Measurements from ENCODE around the gene WNT11.
A peak's percentile ranks its signal among the peaks of the same experiment; 100 is the strongest.

Gene WNT11

DNA sequence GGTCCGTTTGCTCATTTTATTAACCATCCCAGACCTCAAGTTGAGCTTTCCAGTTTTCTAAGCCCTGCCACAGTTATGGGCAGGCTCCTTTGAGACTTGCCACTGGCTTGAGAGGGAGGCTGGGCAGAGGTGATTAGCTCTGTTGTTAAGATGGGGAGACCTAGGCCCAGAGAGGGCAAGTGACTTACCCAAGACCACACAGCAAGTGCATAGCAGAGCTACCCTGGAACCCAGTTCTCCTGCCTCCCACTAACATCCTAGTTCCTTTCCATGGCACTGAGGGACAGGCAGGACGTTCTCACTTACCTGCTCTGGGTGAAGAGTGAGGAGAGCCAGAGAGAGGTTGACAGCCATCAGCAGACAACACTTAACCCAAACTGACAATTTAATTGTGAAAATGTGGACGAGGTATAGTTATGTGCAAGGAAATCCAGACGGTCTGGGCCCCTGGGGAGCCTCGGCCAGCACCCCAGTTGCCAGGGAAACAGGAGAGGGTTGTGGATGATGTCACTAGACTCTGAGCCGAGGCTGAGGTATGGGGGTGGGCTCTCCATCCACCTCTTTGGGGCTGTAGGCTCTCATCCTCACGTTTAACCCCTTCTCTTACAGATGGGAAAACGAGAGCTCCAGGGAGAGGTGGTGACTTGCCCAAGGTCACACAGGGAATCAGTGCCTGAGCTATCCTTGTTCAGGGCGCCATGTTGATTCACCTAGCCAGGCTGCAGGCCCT is 12.3 kb upstream of the WNT11 start:
- DNase-seq (ENCODE audit: low spot score) = no peak

DNA sequence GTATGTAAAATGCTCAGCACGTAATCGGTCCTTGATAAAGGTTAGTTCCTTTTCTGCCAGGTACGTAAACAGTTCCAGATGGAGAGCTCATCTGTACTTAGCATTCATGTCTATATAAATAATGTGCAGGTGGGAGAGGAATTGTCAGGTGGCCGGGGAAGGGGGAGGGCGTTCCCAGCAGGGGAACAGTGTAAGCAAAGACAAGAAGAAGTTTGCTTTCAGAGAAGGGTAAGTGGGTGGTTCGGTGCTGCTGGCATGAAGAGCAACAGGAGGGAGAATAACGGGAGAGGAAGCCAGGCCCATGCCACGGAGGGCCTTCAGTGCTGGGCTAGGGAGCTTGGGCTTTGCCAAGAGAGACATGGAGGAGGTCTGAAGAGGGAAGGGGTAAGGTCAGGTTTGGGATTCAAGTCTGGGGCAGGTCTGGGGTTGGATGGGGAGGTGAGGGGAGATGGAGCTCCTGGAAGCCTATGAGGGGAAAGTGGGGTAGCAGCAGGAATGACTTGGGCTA is 11.4 kb upstream of the WNT11 start:
- DNase-seq (ENCODE audit: low spot score) = no peak

DNA sequence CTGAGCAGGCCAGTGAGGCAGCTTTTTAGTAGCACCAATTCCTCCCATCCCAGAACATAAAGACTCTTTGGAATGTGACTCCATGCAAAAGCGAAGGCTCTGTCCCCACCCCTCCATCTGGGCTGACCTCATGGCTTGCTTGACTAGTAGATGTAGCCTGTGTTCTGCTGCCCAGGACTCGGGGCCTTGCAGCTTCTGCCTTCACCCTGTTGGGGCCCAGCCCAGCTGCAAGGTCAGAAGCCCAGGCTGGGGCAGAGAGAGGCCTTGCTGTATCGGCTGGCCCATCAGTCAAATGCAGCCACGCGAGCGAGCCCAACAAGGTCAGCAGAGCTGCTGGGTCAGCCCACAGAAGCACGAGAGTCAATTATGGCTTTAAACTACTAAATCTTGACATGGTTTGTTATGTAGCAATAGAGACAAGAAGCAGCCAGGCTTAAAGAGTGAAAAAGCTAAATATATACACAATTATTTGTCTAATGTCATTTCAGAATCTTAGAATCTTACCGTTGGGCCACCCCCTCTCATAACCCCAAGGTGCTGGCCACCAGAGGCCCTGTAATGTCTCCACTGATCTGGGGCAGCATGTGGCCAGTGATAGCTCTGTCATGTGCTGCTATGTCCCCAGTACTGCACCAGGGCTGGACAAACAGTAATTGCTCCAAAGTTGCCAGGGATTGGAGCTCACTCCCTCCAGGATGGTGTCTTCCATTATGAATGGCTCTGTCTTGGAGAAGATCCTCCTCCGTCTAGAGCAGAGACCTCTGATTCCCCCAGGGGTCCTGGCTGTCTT is 10.4 kb upstream of the WNT11 start:
- DNase-seq (ENCODE audit: low spot score) = no peak

DNA sequence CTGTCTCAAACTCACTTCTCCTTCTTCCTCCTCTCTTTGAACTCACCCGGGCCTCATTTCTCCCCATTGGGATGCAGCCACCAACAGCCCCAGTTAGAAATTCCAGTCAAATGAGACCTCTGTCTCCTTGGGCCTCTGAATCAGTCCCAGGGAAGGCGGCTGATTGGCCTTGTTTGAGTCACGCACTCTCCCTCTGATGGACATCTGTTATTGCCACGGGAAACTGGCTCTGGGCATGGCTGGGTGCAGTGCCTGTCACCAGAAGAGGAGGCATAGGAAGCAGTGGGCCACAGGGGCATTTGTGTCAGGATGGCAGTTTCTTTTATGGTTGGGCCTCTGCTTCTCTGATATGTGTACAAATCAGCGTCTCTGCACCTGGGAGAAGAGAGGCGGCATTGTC is 9.6 kb upstream of the WNT11 start:
- no peak for DNase-seq (ENCODE audit: low spot score)

DNA sequence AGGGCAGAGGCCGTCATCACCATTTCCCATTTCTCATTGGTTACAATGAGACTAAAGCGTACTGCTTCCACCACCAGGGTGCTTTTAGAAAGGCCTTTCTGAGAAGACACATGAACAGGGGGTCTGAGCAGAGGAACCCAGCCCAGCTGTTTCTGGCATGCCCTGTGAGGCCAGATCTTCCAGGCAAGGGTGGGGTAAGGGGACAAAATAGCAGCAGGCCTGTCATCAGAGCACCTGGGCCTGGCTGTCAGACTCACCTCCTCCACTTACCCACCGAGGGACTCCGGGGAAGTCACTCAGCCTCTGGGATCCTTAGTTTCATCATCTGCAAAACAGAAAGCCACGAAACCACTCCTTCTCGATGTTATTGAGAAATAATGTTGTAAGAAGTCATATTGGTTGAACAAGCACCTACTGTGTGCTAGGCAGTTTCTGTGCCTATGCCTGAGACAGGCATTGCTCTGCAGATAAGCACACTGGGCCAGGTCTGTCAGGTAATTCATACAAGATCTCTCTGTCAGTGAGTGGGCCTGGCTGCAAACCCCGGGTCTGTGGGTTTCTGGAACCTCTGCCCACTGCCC is 8.8 kb upstream of the WNT11 start:
- DNase-seq (ENCODE audit: low spot score) = no peak

DNA sequence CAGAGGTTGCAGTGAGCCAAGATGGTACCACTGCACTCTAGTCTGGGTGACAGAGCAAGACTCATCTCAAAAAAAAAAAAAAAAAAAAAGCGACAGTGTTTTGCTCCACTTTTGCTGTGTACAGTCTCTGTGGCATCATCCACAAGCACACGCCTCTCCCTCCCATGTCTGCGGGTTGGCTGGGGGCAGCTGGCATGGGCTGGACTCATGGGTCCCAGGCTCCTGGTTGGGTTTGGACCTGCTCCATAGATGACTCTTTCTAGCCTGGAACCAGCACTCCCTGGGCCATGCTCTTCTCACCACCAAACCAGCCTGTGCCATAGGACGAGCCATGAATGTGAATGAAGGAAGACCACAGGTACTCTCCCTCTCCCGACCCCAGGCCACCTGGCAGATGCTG is 7.9 kb upstream of the WNT11 start:
- DNase-seq (ENCODE audit: low spot score) = no peak

DNA sequence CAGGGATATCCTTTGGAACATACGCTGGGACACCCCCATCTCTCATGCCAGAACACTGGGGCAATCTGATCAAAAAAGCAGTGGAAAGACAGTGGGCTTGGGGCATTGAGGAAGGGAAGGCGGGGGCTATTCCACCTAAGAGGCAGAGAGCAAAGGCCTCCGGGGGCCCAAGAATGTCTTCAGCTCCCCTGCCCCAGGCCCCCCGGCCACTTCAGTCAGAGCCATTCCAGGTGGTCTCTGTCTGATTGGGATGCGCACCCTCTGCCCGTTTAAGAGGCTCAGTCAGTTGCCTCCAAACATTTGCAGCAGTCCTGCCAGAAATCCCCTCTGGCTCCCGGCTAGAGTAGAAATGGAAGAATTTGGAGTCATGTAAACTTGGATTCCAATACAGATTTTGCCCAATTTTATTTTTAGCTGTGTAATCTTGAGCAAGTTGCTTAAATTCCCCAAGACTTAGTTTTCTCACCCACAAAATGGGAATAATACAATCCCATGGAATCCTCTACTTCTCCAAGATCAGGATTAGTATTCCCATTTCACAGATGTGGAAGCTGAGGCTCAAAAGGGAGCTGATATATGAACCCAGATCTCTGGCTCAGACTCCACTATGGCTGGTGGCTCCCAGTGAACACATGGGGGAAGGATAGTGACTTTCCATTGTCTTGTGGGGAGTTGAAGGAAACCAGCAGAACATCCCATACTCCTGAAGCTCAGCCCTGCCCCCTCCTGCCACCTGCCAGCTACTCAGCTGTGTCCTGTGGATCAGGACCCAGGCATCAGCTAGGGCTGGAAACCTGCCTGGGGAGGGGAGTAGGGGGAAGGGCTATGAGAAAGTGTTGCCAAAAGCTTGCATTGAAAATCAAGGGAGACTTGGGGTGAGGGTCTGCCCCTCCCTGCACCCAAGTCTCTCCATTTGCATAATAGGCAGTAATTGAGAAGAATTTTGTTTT is 6.1 kb upstream of the WNT11 start:
- DNase-seq (ENCODE audit: low spot score) = no peak

DNA sequence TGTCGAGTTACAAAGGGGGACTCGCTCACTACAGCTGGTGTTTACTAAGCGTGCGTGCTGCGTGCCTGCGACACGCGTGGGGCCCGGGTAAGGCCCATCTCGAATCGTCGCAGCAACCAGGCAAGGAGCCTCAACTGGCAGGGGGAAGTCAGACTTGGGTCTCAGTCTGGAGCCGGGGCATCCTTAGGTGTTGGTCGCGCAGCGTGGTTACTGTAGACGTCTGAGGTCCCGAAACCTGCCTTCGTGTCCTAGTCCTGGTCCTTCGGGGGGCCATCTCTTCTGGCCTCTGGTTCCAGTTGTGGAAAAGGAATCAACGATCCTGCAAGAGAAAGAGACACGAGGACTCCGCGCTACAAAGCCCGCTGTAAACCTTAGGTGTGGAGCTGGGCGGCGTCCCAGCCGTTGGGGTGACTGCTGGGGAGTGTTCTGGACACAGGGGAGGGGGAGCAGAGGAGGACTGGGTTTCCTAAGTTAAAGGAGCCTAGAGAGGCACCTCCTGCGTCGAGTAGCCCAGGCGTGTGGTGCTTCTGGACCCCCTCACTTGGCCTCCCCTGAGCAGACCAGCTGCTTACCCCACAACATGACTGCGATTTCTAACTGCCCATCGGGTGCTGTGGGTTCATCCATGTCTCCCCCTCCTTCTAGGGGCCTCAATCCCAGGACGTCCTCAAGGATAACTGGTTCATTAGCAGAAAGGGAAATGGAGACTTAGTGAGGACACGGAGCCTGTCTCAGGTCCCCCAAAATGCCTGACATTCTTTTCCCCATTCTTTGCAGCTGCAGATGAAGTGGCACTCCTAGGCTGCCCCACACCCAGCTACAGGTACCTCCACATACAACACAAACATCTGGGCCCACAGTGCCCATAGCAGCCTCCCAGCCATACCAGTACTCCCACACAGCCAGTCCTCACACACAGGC is 4.9 kb upstream of the WNT11 start:
- DNase-seq (ENCODE audit: low spot score) = no peak

DNA sequence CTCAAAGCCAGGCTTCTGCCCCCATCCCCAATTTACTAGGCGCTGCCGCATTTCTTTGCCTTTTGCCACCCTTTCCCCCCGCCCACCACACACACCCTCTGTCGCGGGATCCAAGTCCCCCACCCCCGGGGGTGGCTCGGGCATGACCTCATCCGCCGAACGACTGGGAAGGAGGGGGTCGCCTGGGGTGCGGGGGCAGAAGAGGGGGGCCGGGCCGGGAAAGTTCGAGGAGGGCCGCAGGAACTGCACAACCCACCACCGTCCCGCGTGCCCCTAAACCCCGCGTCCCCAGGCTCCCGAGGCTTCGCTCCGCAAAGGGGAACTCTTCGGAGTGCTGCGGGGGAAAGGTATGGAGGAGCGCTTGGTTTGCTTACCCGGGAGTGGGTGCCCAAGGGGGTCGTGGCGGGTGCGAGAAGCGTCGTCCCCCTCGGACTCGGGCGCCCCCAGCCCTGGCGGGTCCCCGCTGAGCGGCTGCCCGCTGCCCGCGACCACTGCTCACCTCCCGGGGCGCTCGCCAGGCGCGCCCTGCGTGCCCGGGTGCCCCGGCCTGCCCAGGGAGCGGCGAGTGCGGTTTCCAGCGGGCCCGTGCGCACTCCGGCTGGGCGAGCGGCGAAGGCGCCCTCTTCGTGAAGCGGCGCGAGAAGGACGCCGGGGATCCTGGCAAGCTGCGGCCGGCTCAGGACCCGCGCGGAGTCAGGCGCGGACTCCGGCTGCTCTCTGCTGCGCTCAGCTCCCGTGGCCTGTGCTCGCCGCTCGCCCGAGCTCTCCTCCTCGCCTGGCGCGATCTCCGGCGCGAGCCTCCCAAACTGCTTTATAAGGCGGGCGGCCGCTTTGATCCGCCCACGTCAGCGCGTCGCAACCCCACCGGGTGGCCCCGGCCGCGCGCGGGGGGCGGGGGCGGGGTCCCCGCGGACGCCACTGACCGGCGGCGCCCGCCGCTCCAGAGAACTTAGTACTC is 4.0 kb upstream of the WNT11 start:
- DNase-seq (ENCODE audit: low spot score) = no peak

DNA sequence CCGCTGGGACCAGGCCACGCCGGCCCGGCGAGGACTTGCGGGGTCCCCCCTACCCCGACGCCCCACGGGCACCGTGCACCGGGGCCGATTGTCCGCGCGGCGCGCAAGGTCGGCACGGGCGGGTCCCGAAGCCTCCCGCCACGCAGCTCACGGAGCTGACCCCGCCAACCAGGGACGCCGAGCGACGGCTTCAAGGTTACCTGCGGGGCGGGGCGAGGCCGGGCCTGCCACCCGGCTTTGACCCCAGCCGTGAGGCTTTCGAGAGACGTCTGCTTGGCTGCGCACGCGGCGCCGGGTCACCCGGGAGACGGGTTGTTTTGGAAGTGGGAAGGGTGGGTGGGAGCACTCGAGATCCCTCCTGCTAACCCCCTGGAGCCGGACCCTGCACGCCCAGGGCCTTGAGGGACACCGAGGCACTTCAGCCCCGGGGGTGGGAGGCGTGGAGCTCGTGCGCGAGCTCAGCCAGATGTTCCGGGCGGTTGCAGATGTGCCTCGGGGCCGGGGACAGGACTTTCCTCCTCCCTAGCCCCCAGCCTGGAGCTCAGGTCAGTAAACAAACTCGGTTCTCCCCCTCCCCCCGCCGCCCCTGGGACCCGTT is 3.2 kb upstream of the WNT11 start:
- no peak for DNase-seq (ENCODE audit: low spot score)

DNA sequence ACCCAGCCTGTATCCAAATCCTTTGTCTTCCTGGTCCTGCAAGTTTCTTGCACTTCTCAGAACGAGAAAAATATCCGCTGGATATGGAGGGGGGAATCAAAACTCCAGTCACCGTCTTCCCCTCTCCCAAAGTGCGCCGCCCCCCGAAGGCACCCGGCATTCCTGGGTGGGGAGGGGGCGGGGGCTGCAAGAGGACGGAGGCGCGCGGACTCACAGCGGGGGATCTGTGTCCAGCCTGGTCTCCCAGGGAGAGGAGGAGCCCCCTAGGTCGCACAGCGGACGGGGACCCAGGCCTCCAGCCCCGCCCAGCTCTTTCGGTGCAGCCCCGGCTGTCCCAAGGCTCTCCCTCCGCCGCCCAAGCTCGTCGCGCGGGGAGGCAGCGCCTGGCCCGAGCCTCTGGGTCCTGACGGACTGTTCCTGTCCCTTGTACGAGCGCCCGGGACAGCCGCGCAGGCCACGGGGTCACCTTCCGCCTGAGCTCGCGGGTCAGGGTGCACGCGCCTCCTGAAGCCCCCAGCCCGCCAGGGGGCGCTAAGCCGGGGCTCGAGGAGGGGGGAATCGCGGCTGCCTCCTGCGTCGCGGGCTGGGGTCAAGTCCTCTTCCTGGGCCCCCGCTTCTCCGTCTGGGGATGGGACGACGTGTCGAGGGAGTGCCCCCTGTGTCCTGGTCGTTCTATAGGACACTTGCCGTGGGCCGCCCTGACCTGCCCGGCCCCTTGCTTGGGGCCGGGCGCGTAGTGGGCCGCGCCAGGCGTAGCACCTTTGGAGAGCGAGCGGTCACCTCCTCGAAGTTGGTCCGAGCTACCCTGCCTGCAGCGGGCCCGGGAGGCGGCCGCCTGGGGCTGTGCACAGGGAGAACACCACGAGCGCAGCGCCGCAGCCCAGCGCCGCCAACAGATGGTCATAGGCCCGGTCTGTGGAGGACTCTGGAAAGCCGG is 2.4 kb upstream of the WNT11 start:
- DNase-seq (ENCODE audit: low spot score) = peak; percentile 76

DNA sequence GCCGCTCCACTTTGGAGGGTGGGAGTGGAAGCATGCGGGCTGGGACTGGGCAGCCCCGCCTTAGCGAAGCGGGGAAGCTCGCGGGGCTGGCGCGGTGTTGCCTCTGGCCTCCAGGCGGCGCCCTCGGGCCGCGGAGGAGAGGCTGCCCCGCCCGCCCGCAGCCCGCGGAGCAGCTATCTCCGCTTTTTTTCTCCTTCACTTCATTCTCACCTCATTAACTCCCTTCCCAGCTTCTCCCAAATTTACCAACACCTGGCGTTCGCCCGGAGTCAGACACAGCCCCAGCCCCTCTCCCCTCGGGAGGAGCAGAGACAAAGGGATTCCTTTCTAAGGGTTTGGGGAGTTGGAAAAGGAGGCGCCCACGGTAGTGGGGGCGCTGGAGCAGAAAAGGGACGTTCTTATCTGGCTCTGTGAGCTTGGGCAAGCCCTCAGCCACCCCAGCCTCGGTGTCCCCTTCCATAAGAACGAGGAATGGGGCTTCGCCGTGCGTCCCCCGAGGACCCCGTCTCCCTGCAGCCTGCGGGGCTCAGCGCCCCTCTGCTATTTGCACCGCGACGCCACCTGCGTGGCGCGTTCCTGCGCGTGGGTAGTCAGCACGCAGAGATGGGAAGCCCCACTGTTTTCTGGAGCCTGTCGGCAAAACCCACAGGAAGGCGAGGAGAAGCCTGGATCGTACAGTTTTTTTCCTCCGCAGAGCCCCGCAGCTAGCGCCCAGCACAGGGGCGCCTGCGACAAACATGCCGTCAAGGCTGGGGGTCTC is 1.5 kb upstream of the WNT11 start:
- peak; percentile 77 for DNase-seq (ENCODE audit: low spot score)

DNA sequence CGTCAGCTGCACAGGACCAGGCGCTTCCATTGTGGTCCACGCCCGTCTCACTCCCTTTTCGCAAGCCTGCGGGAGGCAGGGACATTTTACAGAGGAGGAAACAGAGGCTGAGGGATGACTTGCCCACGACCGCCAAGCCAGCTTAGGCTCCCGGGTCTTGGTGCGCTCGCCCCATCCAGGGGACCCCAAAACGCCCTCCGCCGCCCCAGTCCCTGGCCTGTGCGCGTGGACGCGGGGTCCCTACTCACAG is 300 bp downstream of the WNT11 start:
- no peak for DNase-seq (ENCODE audit: low spot score)

DNA sequence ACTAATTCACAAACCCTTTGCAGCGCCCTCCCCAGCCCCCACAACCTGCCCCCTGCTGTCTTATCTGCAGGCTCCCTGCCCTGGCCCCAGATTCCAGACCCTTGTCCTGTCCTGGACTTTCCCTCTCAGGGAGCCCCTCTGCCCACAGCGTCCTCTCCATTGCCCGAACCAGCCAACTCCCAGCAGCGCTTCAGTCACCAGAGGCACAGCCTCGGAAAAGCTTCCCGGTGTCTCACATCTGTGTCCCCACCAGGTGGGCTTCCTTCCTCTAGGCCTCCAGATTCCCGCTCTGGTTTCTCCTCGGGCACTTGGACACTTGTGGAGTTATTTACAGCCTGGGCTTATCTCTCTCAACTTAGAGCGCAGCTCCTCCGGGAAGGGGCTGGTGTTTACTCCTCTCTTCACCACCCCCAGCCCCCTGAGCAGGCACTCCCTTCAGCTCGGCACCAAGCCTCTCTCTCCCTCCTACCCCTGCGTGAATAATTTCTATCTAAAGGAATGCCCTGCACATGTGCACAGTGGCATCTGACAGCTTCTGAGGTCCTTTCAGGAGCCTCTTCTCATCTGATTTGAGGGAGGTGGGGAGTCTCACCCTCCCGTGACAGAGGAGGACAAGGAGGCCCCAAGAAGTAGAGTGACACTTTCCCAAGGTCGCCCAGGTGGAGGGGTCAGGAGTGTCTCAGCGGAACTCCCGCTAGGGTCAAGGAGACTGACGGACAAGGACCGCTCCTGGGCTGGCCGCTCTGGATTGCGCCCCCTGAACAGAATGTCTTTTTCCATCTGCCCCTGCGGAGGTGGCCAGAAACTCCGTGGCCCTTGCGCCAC is 838 bp downstream of the WNT11 start:
- DNase-seq (ENCODE audit: low spot score) = no peak

DNA sequence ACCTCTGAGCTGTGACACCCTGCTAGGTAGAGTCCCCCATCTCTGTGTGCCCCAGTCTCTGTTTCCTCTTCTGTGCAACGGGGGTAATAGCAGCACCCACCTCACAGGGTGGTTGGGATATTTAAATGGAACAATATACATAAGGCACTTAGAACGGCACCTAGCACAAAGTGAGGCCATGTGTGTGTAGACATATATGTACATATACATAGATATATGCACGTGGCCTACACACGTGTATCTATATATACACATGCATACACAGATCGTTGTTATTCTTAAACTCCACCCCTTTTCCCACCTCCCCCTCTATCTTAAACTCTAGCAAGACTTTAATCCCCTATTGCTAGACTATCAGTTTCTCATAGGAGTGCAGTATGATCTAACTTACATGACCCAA is 2.4 kb downstream of the WNT11 start:
- DNase-seq (ENCODE audit: low spot score) = no peak

DNA sequence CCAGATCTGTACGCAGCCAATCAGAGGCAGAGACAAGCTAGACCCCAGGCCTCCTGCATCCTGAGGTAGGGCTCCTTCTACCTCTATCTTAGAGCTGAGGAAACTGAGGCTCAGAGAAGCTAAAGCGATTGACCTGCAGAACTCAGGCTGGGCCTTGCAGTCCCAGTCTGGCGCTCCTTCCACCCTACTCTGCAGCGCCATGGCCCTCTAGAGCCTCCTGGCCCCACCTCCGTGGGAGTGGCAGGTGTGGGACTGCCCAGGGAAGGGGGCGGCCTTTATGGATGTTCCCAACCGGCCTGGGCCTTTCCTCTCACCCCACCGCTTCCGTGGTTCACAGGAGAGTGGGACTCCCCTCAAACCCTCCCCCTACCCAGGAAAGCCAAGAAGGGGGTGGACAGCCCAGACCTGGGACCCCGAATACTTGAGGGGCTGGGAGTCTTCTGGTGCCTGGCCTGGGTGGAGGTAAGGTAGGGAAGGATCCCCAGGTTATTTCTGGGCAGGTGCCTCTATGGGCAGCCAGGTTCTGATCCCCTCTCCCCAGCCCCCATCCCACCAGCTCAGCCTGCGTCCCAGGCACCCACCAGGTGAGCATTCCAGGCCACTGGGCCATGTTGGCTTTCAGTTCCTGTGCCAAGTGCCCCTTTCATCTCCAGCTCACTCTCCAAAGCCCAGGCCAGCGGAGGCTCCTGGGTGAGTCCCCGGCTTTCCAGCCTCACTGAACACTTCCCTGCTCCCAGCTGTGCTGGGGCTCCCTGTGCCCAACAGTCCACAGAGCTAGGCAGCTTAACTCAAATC is 3.0 kb downstream of the WNT11 start:
- DNase-seq (ENCODE audit: low spot score) = no peak
